Subcutaneous abdominal adipose tissue (tissue), 5 donors: ENCODE measurements around the gene HADHA.

Experiments used
- H3K27ac ChIP-seq: one replicate; pipeline ENCODE4 v1.7.0; 2013; ENCODE audit warnings: low read depth, mild to moderate bottlenecking, inconsistent platforms, low read length, moderate library complexity
- H3K27me3 ChIP-seq, 5 donors: one replicate each; pipeline ENCODE4 v1.7.0; 2013; ENCODE audit warnings: low read length in 5 of 5, inconsistent platforms in 1 of 5; ENCODE audit not compliant: control insufficient read depth in 5 of 5, insufficient read depth in 4 of 5
- H3K36me3 ChIP-seq, 5 donors: one replicate each; pipeline ENCODE4 v1.7.0; 2013; ENCODE audit warnings: low read length in 5 of 5; ENCODE audit not compliant: control insufficient read depth in 5 of 5, insufficient read depth in 5 of 5
- H3K4me1 ChIP-seq, 5 donors: one replicate each; pipeline ENCODE4 v1.7.0; 2013; ENCODE audit warnings: low read length in 5 of 5, mild to moderate bottlenecking in 3 of 5, moderate library complexity in 1 of 5; ENCODE audit not compliant: control insufficient read depth in 5 of 5, insufficient read depth in 5 of 5
- H3K4me3 ChIP-seq, 5 donors: one replicate each; pipeline ENCODE4 v1.7.0; 2013; ENCODE audit warnings: low read length in 5 of 5, low read depth in 1 of 5
- H3K9ac ChIP-seq, 5 donors: one replicate each; pipeline ENCODE4 v1.7.0; 2013; ENCODE audit warnings: low read length in 5 of 5, mild to moderate bottlenecking in 4 of 5, moderate library complexity in 3 of 5
- H3K9me3 ChIP-seq, 5 donors: one replicate each; pipeline ENCODE4 v1.7.0; 2013; ENCODE audit warnings: low read length in 5 of 5; ENCODE audit not compliant: control insufficient read depth in 5 of 5
- donor health status: healthy.
- donor health status: healthy.
- donor health status: healthy.
- donor health status: healthy.
- donor health status: healthy.

Gene HADHA

DNA sequence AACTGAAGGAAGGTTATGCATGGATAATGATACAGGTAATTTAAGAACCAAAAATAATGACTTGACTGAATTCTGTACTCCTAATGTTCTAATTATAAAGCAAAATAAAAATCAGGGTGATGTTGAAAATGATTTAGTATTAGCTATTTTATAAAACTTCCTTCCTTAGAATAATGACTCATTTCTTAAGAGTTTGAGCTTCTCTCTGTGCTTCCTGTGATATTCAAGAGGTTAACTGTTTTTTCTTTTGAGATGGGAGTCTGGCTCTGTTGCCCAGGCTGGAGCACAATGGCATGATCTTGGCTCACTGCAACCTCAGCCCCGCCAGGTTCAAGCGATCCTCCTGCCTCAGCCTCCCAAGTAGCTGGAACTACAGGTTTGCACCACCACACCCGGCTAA is 14.8 kb downstream of the HADHA start:
- H3K27me3 ChIP-seq = no peaks in the 10 kb centered on the region
- peaks cover 0 to 4% (median 0%) of the 10 kb centered on the region in 5 donors for H3K9me3 ChIP-seq
- H3K36me3 ChIP-seq = peaks cover 38 to 83% (median 67%) of the 10 kb centered on the region in 5 donors
- no peak overlapping the region for H3K27ac ChIP-seq
- H3K4me3 ChIP-seq = no peak overlapping the region
- H3K9ac ChIP-seq = no peak overlapping the region
- no peaks in the 10 kb centered on the region for H3K4me1 ChIP-seq

DNA sequence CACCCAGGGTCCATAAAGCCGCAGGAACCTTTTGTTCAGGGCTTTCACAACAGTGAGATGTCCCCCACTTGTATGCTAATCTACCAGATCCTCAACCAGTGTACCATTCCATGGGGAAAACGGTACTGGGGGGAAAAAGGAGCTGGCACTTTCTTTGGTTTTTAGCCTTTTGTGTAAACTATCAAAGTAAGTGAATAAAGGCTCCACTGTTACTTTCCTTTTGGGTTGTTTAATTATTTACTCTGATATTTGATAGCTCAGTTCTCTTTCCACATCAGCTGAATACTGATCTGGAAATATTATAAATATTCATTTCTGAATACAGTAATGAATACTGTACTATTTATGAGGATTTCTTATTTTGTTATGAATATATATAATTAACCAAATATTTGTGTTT is 20.3 kb downstream of the HADHA start:
- Histone ChIP-seq H3K9ac (no peak overlapping the region), H3K4me3 (no peak overlapping the region), H3K36me3 (peaks cover 24 to 76% (median 49%) of the 10 kb centered on the region in 5 donors), H3K27ac (no peak overlapping the region), H3K4me1 (no peaks in the 10 kb centered on the region), H3K9me3 (peaks cover 0 to 4% (median 0%) of the 10 kb centered on the region in 5 donors), H3K27me3 (no peaks in the 10 kb centered on the region)

DNA sequence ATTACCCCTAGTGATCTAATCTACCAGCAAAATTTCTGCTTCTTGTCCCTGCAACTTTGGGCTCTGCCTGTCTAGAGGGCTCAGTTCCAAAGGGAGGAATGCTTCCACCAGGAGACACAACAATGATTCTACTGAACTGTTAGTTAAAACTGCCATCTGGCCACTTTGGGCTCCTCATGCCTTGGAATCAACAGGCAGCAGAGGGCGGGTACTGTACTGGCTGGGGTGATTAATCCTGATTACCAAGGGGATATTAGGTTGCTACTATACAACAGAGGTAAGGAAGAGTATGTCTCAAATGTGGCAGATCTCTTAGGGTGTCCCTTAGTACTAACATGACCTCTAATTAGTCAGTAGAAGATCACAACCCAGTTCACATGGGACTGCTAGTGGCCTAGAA is 21.4 kb downstream of the HADHA start:
- Histone ChIP-seq H3K9me3 (peaks cover 0 to 4% (median 0%) of the 10 kb centered on the region in 5 donors), H3K27ac (no peak overlapping the region), H3K36me3 (peaks cover 21 to 67% (median 40%) of the 10 kb centered on the region in 5 donors), H3K4me1 (no peaks in the 10 kb centered on the region), H3K27me3 (no peaks in the 10 kb centered on the region), H3K9ac (no peak overlapping the region), H3K4me3 (no peak overlapping the region)

DNA sequence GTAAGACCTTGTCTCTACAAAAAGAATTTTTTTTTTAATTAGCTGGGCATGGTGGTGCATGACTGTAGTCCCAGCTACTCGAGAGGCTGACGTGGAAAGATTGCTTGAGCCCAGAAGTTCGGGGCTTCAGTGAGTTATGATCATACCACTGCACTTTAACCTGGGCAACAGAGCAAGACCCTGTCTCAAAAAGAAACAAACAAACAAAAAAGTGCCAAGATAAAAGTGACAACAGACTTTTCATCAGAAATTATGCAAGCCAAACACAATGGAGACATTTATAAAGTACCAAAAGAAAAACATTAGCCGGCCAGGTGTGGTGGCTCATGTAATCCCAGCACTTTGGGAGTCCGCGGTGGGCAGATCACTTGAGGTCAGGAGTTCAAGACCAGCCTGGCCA is 26.7 kb downstream of the HADHA start:
- Histone ChIP-seq H3K9me3 (no peaks in the 10 kb centered on the region), H3K9ac (no peak overlapping the region), H3K36me3 (peaks cover 45 to 85% (median 70%) of the 10 kb centered on the region in 5 donors), H3K4me1 (no peaks in the 10 kb centered on the region), H3K4me3 (no peak overlapping the region), H3K27me3 (no peaks in the 10 kb centered on the region), H3K27ac (no peak overlapping the region)

DNA sequence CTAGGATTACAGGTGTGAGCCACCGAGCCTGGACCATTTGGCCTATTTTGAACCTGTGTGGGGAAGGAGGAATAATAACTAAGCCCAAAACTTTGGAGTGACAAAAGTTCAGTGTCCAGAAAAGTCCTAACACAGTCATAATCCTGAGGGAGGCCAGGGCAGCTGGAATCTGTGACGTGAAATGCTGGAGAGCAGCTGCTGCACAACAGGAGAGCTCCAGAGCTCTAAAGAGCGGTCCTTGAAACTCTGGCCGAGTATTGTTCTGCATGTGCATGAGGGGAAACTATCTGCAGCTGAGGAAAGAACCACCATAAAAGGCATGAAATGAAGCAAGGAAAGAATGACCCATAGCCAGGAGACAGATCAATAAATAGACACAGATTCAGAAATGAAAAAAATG is 27.8 kb downstream of the HADHA start:
- Histone ChIP-seq H3K9me3 (no peaks in the 10 kb centered on the region), H3K27ac (no peak overlapping the region), H3K9ac (no peak overlapping the region), H3K4me3 (no peak overlapping the region), H3K4me1 (no peaks in the 10 kb centered on the region), H3K27me3 (no peaks in the 10 kb centered on the region), H3K36me3 (peaks cover 53 to 86% (median 74%) of the 10 kb centered on the region in 5 donors)

DNA sequence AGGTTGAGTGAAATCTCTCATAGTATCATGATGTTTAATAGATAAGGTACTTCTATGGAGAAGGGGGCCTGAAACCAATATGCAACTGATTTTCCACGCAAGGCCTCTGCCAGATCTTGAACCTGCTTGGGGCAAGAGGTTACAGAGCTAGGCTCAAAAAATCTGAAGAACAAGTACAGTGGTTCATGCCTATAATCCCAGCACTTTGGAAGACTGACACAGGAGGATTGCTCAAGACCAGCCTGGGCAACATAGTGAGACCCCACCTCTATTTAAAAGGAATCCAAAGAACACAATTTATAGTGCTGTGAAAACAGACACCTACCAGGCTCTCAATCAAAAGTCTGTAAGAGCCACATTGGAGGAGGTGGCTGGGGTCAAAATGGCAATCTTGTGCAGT is 28.6 kb downstream of the HADHA start:
- Histone ChIP-seq H3K4me1 (no peaks in the 10 kb centered on the region), H3K27me3 (no peaks in the 10 kb centered on the region), H3K27ac (no peak overlapping the region), H3K4me3 (no peak overlapping the region), H3K9me3 (no peaks in the 10 kb centered on the region), H3K36me3 (peaks cover 60 to 86% (median 74%) of the 10 kb centered on the region in 5 donors), H3K9ac (no peak overlapping the region)

DNA sequence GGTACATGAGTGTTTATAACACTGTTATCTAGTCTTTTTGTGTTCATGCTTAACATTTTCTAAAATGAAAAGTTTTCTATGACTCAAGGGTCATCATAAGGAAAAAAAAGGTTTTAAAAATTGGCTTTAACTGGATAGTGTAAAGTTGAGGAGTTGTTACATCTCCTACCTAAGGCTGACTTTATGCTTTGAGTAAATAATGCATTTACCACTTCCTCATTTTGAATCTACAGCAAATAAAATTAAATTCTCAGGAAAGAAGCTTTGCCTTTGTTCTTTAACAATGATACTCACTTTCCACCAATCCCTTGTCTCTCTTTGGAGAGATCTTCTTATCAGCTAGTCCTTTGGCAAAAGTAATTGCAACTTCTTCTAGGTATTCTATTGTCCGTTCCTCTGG is 29.7 kb downstream of the HADHA start:
- H3K27ac ChIP-seq = no peak overlapping the region
- H3K9me3 ChIP-seq = no peaks in the 10 kb centered on the region
- H3K27me3 ChIP-seq = no peaks in the 10 kb centered on the region
- peaks cover 58 to 86% (median 77%) of the 10 kb centered on the region in 5 donors for H3K36me3 ChIP-seq
- H3K4me1 ChIP-seq = no peaks in the 10 kb centered on the region
- H3K4me3 ChIP-seq = no peak overlapping the region
- no peak overlapping the region for H3K9ac ChIP-seq

DNA sequence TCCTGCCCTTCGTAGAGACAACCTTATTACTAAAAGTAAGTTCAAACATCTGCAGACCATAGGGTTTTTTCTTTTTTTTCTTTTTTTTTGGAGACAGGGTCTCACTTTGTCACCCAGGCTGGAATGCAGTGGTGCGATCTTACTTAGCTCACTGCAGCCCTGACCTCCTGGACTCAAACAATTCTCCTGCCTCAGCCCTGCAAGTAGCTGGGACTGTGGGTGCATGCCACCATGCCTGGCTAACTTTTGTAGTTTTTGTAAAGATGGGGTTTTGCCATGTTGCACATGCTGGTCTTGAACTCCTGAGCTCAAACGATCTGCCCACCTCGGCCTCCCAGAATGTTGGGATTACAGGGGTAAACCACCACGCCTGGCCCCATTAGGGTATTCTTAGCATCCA is 32.4 kb downstream of the HADHA start:
- H3K27ac ChIP-seq = no peak overlapping the region
- no peaks in the 10 kb centered on the region for H3K4me1 ChIP-seq
- no peaks in the 10 kb centered on the region for H3K27me3 ChIP-seq
- no peak overlapping the region for H3K9ac ChIP-seq
- no peak overlapping the region for H3K4me3 ChIP-seq
- no peaks in the 10 kb centered on the region for H3K9me3 ChIP-seq
- H3K36me3 ChIP-seq = peaks cover 77 to 96% (median 88%) of the 10 kb centered on the region in 5 donors

DNA sequence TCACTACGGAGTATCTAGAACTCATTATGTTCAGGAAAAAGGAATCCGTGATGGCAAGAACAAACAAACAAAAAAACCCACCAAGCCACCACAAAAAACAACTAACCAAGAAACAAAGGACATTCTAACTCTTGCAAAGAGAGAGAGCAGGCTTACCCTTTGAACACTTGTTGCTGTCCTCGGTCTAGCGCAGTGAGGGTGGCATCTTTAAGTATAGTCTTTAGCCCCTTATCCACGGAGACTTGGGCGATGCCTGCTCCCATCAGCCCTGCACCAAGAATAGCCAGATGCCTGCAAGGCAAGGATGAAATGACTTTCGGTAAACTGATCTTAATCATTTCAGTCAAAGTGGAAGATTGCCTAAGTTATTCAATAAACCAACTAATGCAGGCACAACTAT is 40.5 kb downstream of the HADHA start:
- Histone ChIP-seq H3K4me3 (no peak overlapping the region), H3K36me3 (peaks cover 45 to 85% (median 73%) of the 10 kb centered on the region in 5 donors), H3K4me1 (no peaks in the 10 kb centered on the region), H3K9me3 (no peaks in the 10 kb centered on the region), H3K27me3 (no peaks in the 10 kb centered on the region), H3K9ac (peak overlapping the region in 1 of 5 donors; percentile 14), H3K27ac (no peak overlapping the region)

DNA sequence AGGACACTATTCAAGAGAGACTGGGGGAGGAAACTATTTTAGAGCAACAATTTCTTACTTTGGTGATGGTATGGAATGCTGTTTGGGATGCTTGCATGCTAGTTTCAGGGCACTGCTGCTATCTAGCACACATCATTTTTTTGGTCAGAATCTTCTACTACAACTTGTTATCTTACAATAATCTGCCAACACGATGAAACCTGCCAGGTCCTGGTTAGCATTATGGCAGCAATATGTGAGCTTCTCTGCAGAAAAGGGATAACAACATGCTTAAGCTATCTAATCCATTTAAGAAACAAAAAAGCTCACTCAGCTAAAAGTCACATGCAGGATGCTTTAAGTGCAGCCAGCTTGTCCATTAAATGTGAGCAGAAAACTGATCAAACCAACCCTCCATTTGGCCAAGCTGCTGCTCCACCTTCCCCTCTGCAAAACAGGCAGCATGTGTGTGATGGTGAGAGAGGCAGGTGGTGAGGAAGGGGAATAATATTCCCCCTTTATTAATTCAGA is 41.4 kb downstream of the HADHA start:
- Histone ChIP-seq H3K9me3 (no peaks in the 10 kb centered on the region), H3K4me3 (no peak overlapping the region), H3K9ac (no peak overlapping the region), H3K4me1 (no peaks in the 10 kb centered on the region), H3K27ac (no peak overlapping the region), H3K36me3 (peaks cover 40 to 85% (median 73%) of the 10 kb centered on the region in 5 donors), H3K27me3 (no peaks in the 10 kb centered on the region)
